HEK293 (cell line): ENCODE measurements around the gene CCDC7.

Experiments
- CTCF ChIA-PET: fragments of 350-600 bp; formaldehyde crosslinking; extraction: SDS; loops from one replicate; lab custom pipeline; 2021; ENCODE audit warnings: antibody characterized with exemption; lab: Yijun Ruan, JAX
- POLR2A ChIA-PET: fragments of 300-600 bp; formaldehyde crosslinking; extraction: SDS; loops from one replicate; lab custom pipeline; 2020; ENCODE audit warnings: antibody characterized with exemption, inconsistent platforms; lab: Yijun Ruan, JAX
- H3K27ac ChIP-seq: fragments of 200-500 bp; sonication (Bioruptor generic); 2 replicates; pipeline ENCODE4 v1.5.1; 2014; ENCODE audit warnings: low read depth, low read length, control low read depth, inconsistent platforms; ENCODE audit errors: extremely low read depth
- H3K36me3 ChIP-seq, 2 experiments: fragments of 200-500 bp in 1 of 2; sonication (Bioruptor generic) in 1 of 2; 1 replicate in 1 of 2; 2 replicates in 1 of 2; pipeline ENCODE4 v1.5.1; 2014 to 2017; ENCODE audit warnings: inconsistent platforms in 2 of 2, low read length in 2 of 2; ENCODE audit not compliant: control insufficient read depth in 2 of 2, insufficient read depth in 1 of 2
- H3K4me1 ChIP-seq: fragments of 200-500 bp; sonication (Bioruptor generic); 2 replicates; pipeline ENCODE4 v1.5.1; 2014; ENCODE audit warnings: mild to moderate bottlenecking, low read length, inconsistent platforms; ENCODE audit not compliant: control insufficient read depth, insufficient read depth
- H3K4me3 ChIP-seq: 2 replicates; pipeline ENCODE4 v1.5.1; 2011; ENCODE audit warnings: low read depth, mild to moderate bottlenecking, control low read depth, low read length, moderate library complexity
- H3K9me3 ChIP-seq: fragments of 200-500 bp; sonication (Bioruptor generic); 2 replicates; pipeline ENCODE4 v1.5.1; 2014; ENCODE audit warnings: low read depth, low read length, inconsistent platforms; ENCODE audit not compliant: control insufficient read depth, insufficient read depth
- EGR2 ChIP-seq: fragments of 450-650 bp; formaldehyde crosslinking; IDR thresholded peaks from 2 replicates; pipeline ENCODE4 v1.5.1; 2016; ENCODE audit warnings: low read depth, missing biosample characterization, missing genetic modification characterization
- GLIS1 ChIP-seq: fragments of 450-650 bp; formaldehyde crosslinking; IDR thresholded peaks from 2 replicates; pipeline ENCODE4 v1.5.1; 2016; ENCODE audit warnings: missing biosample characterization, missing genetic modification characterization
- ZBTB7A ChIP-seq: fragments of 450-650 bp; formaldehyde crosslinking; IDR thresholded peaks from 2 replicates; pipeline ENCODE4 v1.5.1; 2016; ENCODE audit warnings: low read depth, missing biosample characterization, missing genetic modification characterization
- ZNF138 ChIP-seq: fragments of 450-650 bp; formaldehyde crosslinking; IDR thresholded peaks from 2 replicates; pipeline ENCODE4 v1.5.1; 2016; ENCODE audit warnings: missing biosample characterization, missing genetic modification characterization, borderline replicate concordance
- ZNF146 ChIP-seq: fragments of 450-650 bp; formaldehyde crosslinking; IDR thresholded peaks from 2 replicates; pipeline ENCODE4 v1.5.1; 2016; ENCODE audit warnings: missing biosample characterization, missing genetic modification characterization
- ZNF223 ChIP-seq: fragments of 450-650 bp; formaldehyde crosslinking; IDR thresholded peaks from 2 replicates; pipeline ENCODE4 v1.5.1; 2016; ENCODE audit warnings: missing biosample characterization, missing genetic modification characterization
- ZNF335 ChIP-seq: fragments of 450-650 bp; formaldehyde crosslinking; conservative IDR thresholded peaks from 2 replicates; pipeline ENCODE4 v1.5.1; 2016; ENCODE audit warnings: missing biosample characterization, missing genetic modification characterization
- ZNF416 ChIP-seq: fragments of 450-650 bp; formaldehyde crosslinking; IDR thresholded peaks from 2 replicates; pipeline ENCODE4 v1.5.1; 2016; ENCODE audit warnings: missing biosample characterization, missing genetic modification characterization
- ZNF48 ChIP-seq: fragments of 450-650 bp; formaldehyde crosslinking; IDR thresholded peaks from 2 replicates; pipeline ENCODE4 v1.5.1; 2016; ENCODE audit warnings: missing biosample characterization, missing genetic modification characterization
- ZNF529 ChIP-seq: fragments of 450-650 bp; formaldehyde crosslinking; IDR thresholded peaks from 2 replicates; pipeline ENCODE4 v1.5.1; 2017; ENCODE audit warnings: missing genetic modification characterization, missing biosample characterization; ENCODE audit not compliant: insufficient replicate concordance
- ZNF544 ChIP-seq: fragments of 450-650 bp; formaldehyde crosslinking; IDR thresholded peaks from 2 replicates; pipeline ENCODE4 v1.5.0; 2017; ENCODE audit warnings: missing biosample characterization, missing genetic modification characterization
- ZNF558 ChIP-seq: fragments of 450-650 bp; formaldehyde crosslinking; IDR thresholded peaks from 2 replicates; pipeline ENCODE4 v1.5.1; 2016; ENCODE audit warnings: missing biosample characterization, missing genetic modification characterization
- ZNF777 ChIP-seq: fragments of 450-650 bp; formaldehyde crosslinking; IDR thresholded peaks from 2 replicates; pipeline ENCODE4 v1.5.1; 2017; ENCODE audit warnings: missing biosample characterization, missing genetic modification characterization, borderline replicate concordance
- ZNF843 ChIP-seq: fragments of 450-650 bp; formaldehyde crosslinking; IDR thresholded peaks from 2 replicates; pipeline ENCODE4 v1.5.1; 2016; ENCODE audit warnings: missing biosample characterization, missing genetic modification characterization
- ZSCAN16 ChIP-seq: fragments of 450-650 bp; formaldehyde crosslinking; IDR thresholded peaks from 2 replicates; pipeline ENCODE4 v1.5.1; 2016; ENCODE audit warnings: missing biosample characterization, missing genetic modification characterization
- TF ChIP-seq, protein P1 (sequence below): fragments of 450-650 bp; formaldehyde crosslinking; IDR thresholded peaks from 2 replicates; pipeline ENCODE4 v1.5.1; 2017; ENCODE audit warnings: missing biosample characterization, missing genetic modification characterization
- TF ChIP-seq, protein P2 (sequence below): fragments of 450-650 bp; formaldehyde crosslinking; IDR thresholded peaks from 2 replicates; pipeline ENCODE4 v1.5.1; 2016; ENCODE audit warnings: missing biosample characterization, missing genetic modification characterization, borderline replicate concordance
- TF ChIP-seq, protein P3 (sequence below): fragments of 450-650 bp; formaldehyde crosslinking; IDR thresholded peaks from 2 replicates; pipeline ENCODE4 v1.5.1; 2016; ENCODE audit warnings: missing biosample characterization, missing genetic modification characterization, low read depth
- TF ChIP-seq, protein P4 (sequence below): fragments of 450-650 bp; formaldehyde crosslinking; IDR thresholded peaks from 2 replicates; pipeline ENCODE4 v1.5.1; 2016; ENCODE audit warnings: missing biosample characterization, missing genetic modification characterization
- TF ChIP-seq, protein P5 (sequence below): fragments of 450-650 bp; formaldehyde crosslinking; optimal IDR thresholded peaks from 2 replicates; pipeline ENCODE3; 2016; ENCODE audit warnings: missing biosample characterization, mild to moderate bottlenecking, missing genetic modification characterization

Gene CCDC7

DNA sequence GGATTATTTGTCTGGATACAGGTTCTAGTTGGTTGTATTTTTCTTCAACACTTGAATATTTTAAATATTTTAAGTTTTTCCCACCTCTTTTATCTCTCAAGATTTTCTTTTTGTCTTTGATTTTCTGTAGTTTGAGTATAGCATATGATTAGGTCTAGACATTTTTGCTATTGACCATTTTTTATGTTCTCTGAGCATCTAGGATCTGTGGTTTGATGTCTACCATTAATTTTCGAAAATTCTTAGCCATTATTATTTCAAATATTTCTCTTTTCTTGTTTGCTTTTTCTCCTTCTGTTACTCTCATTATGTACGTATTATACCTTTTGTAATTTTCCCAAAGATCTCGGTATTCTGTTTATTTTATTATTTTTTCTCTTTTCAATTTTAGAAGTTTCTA lies 293.0 kb downstream of the CCDC7 start:
- H3K36me3 ChIP-seq: no peaks in the 10 kb centered on the region
- H3K27ac ChIP-seq: no peak overlapping the region
- H3K4me3 ChIP-seq: no peak overlapping the region
- ChIA-PET CTCF (no interaction called here), POLR2A (no interaction called here)
- no peaks in the 10 kb centered on the region for H3K4me1 ChIP-seq
- TF ChIP-seq ZNF146 (tag by site-specific recombination) (no peak), ZNF558 (peak; percentile 94)
- H3K9me3 ChIP-seq: no peaks in the 10 kb centered on the region

DNA sequence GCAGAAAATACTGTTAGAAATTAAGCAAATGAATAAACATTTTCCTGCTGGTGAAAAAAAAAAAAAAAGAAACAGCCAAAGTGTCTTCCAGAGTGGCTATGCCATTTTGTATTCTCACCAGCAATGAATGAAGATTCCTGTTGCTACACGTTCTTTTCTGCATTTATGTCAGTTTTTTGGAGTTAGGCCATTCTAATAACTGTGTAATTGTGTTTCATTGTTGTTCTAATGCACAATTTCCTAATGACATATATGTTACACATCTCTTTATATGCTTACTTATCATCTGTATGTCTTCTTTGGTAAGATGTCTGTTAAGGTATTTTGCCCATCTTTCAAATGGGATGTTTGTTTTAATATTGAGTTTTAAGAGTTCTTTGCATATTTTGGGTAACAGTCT lies 298.4 kb downstream of the CCDC7 start:
- Histone ChIP-seq H3K4me1 (no peaks in the 10 kb centered on the region), H3K36me3 (no peaks in the 10 kb centered on the region), H3K4me3 (no peak overlapping the region), H3K9me3 (no peaks in the 10 kb centered on the region), H3K27ac (no peak overlapping the region)
- ChIA-PET CTCF (no interaction called here), POLR2A (no interaction called here)
- TF ChIP-seq ZNF544: no peak
- no peak for TF ChIP-seq ZNF843 (tag by site-specific recombination)
- TF ChIP-seq, protein P1, sequence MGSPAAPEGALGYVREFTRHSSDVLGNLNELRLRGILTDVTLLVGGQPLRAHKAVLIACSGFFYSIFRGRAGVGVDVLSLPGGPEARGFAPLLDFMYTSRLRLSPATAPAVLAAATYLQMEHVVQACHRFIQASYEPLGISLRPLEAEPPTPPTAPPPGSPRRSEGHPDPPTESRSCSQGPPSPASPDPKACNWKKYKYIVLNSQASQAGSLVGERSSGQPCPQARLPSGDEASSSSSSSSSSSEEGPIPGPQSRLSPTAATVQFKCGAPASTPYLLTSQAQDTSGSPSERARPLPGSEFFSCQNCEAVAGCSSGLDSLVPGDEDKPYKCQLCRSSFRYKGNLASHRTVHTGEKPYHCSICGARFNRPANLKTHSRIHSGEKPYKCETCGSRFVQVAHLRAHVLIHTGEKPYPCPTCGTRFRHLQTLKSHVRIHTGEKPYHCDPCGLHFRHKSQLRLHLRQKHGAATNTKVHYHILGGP: no peak
- TF ChIP-seq GLIS1 (tag by site-specific recombination): no peak
- TF ChIP-seq ZNF335 (tag by site-specific recombination): no peak
- no peak for TF ChIP-seq ZSCAN16 (tag by site-specific recombination)
- TF ChIP-seq, protein P2, sequence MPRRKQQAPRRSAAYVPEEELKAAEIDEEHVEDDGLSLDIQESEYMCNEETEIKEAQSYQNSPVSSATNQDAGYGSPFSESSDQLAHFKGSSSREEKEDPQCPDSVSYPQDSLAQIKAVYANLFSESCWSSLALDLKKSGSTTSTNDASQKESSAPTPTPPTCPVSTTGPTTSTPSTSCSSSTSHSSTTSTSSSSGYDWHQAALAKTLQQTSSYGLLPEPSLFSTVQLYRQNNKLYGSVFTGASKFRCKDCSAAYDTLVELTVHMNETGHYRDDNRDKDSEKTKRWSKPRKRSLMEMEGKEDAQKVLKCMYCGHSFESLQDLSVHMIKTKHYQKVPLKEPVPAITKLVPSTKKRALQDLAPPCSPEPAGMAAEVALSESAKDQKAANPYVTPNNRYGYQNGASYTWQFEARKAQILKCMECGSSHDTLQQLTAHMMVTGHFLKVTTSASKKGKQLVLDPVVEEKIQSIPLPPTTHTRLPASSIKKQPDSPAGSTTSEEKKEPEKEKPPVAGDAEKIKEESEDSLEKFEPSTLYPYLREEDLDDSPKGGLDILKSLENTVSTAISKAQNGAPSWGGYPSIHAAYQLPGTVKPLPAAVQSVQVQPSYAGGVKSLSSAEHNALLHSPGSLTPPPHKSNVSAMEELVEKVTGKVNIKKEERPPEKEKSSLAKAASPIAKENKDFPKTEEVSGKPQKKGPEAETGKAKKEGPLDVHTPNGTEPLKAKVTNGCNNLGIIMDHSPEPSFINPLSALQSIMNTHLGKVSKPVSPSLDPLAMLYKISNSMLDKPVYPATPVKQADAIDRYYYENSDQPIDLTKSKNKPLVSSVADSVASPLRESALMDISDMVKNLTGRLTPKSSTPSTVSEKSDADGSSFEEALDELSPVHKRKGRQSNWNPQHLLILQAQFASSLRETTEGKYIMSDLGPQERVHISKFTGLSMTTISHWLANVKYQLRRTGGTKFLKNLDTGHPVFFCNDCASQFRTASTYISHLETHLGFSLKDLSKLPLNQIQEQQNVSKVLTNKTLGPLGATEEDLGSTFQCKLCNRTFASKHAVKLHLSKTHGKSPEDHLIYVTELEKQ (tag by site-specific recombination): no peak
- TF ChIP-seq EGR2 (tag by site-specific recombination): no peak
- TF ChIP-seq, protein P3, sequence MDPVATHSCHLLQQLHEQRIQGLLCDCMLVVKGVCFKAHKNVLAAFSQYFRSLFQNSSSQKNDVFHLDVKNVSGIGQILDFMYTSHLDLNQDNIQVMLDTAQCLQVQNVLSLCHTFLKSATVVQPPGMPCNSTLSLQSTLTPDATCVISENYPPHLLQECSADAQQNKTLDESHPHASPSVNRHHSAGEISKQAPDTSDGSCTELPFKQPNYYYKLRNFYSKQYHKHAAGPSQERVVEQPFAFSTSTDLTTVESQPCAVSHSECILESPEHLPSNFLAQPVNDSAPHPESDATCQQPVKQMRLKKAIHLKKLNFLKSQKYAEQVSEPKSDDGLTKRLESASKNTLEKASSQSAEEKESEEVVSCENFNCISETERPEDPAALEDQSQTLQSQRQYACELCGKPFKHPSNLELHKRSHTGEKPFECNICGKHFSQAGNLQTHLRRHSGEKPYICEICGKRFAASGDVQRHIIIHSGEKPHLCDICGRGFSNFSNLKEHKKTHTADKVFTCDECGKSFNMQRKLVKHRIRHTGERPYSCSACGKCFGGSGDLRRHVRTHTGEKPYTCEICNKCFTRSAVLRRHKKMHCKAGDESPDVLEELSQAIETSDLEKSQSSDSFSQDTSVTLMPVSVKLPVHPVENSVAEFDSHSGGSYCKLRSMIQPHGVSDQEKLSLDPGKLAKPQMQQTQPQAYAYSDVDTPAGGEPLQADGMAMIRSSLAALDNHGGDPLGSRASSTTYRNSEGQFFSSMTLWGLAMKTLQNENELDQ (tag by site-specific recombination): no peak
- TF ChIP-seq ZNF138 (tag by site-specific recombination): no peak
- no peak for TF ChIP-seq ZNF416 (tag by site-specific recombination)
- TF ChIP-seq ZNF223 (tag by site-specific recombination): no peak
- TF ChIP-seq, protein P4, sequence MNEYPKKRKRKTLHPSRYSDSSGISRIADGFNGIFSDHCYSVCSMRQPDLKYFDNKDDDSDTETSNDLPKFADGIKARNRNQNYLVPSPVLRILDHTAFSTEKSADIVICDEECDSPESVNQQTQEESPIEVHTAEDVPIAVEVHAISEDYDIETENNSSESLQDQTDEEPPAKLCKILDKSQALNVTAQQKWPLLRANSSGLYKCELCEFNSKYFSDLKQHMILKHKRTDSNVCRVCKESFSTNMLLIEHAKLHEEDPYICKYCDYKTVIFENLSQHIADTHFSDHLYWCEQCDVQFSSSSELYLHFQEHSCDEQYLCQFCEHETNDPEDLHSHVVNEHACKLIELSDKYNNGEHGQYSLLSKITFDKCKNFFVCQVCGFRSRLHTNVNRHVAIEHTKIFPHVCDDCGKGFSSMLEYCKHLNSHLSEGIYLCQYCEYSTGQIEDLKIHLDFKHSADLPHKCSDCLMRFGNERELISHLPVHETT (tag by site-specific recombination): no peak
- TF ChIP-seq, protein P5, sequence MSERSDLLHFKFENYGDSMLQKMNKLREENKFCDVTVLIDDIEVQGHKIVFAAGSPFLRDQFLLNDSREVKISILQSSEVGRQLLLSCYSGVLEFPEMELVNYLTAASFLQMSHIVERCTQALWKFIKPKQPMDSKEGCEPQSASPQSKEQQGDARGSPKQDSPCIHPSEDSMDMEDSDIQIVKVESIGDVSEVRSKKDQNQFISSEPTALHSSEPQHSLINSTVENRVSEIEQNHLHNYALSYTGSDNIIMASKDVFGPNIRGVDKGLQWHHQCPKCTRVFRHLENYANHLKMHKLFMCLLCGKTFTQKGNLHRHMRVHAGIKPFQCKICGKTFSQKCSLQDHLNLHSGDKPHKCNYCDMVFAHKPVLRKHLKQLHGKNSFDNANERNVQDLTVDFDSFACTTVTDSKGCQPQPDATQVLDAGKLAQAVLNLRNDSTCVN (tag by site-specific recombination): no peak
- no peak for TF ChIP-seq ZNF777 (tag by site-specific recombination)
- no peak for TF ChIP-seq ZNF48 (tag by site-specific recombination)
- TF ChIP-seq ZBTB7A: no peak
- no peak for TF ChIP-seq ZNF529
